ENCODE measurements around the gene RNF223. TPM values are rescaled to one million over a fixed set of nuclear protein-coding genes. Genes with fewer than 3 reads are reported as not detected.

RNF223 gene
- total RNA-seq, 4 donors from 2014 or later = not detected

DNA sequence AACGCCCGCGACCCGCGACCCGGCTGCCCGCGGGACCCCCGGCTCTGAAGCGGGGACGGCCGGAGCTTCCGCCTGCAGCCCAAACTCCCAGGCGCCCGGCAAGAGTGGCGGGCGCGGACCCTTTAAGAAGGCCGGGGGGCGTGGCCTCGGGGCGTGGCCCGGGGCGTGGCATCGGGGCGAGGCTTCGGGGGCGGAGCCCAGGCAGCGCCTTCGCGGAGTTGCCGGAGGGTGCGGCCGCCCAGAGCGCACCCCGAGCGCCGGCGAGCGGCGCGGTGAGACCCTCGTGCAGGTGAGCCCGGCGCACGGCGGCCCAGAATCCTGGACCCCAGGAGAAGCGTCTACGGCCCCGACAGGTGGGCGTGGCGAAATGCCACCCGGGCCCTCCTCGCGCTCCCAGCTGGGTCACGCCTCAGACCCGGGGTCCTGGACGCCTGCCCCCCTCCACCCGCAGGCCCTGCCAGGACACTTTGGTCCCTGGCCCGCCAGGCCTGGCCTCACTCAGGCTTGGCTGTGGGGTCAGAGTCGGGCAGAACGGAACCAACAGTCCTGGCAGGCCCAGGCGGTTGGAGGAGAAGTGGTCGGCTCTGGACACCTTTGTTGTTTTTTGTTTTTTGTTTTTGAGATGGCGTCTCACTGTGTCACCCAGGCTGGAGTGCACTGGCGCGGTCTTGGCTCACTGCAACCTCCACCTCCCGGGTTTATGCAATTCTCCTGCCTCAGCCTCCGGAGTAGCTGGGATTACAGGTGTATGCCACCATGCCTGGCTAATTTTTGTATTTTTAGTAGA, 14.4 kb downstream of the RNF223 start:
- TF ChIP-seq, protein P1, sequence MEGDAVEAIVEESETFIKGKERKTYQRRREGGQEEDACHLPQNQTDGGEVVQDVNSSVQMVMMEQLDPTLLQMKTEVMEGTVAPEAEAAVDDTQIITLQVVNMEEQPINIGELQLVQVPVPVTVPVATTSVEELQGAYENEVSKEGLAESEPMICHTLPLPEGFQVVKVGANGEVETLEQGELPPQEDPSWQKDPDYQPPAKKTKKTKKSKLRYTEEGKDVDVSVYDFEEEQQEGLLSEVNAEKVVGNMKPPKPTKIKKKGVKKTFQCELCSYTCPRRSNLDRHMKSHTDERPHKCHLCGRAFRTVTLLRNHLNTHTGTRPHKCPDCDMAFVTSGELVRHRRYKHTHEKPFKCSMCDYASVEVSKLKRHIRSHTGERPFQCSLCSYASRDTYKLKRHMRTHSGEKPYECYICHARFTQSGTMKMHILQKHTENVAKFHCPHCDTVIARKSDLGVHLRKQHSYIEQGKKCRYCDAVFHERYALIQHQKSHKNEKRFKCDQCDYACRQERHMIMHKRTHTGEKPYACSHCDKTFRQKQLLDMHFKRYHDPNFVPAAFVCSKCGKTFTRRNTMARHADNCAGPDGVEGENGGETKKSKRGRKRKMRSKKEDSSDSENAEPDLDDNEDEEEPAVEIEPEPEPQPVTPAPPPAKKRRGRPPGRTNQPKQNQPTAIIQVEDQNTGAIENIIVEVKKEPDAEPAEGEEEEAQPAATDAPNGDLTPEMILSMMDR (IDR thresholded peaks at IDR 0.05; ENCODE audit: low read depth) = no peak

DNA sequence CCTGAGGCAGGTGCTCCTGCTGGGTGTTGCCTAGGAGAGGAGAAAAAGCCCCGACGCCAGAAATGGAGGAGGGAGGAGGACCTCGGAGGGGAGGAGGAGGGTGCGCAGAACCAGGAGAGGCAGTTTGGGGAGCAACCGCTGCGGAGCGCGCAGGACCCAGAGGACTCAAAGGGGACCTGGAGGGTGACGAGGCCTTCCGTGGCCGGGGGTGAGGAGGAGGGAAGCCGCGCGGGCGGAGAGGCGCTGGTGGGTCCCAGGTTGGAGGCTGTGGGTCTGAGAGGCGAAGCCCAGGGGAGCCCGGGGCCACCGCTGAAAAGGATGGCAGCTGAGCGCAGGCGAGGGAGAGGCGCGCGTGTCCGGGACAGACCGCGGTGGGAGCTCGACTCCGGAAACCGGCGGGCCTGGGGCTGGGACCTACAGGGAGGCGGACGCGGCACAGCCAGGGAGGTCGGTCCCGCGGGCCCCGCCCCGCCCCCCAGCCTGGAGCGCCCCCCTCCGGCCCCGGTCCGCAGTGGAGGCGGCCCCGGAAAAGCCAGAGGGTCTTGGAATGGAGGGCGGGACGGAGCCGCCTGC, 15.1 kb downstream of the RNF223 start:
- TF ChIP-seq, protein P1 (IDR thresholded peaks at IDR 0.05; ENCODE audit: low read depth) = no peak

GRCh38 chr1:1058088-1058905, 15.8 kb downstream of the RNF223 start:
- TF ChIP-seq, protein P1 (IDR thresholded peaks at IDR 0.05; ENCODE audit: low read depth) = no peak

DNA sequence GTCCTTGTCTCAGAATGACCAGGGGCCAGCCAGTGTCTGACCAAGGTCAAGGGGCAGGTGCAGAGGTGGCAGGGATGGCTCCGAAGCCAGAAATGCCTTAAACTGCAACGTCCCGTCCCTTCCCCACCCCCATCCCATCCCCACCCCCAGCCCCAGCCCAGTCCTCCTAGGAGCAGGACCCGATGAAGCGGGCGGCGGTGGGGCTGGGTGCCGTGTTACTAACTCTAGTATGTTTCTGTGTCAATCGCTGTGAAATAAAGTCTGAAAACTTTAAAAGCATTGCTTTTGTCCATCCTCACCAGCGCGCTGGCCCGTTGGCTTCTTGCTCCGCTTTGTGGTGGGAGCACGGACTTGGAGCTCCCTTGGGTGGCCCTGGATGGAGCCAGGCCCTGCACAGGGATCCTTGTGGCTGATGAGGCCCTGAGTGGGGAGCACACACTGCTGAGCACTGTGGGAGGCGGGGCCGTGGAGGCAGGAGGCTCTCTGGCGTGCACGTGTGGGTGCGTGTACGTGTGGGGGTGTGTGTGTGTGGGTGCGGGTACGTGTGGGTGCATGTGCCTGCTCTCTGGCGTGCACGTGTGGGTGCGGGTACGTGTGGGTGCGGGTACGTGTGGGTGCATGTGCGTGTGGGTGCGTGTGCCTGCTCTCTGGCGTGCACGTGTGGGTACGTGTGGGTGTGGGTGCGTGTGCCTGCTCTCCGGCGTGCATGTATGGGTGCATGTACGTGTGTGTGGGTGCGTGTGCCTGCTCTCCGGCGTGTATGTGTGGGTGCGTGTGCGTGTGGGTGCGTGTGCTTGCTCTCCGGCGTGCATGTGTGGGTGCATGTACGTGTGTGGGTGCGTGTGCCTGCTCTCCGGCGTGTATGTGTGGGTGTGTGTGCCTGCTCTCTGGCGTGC, 18.0 kb downstream of the RNF223 start:
- TF ChIP-seq, protein P1 (IDR thresholded peaks at IDR 0.05; ENCODE audit: low read depth) = no peak

GRCh38 chr1:1054971-1055370, 19.1 kb downstream of the RNF223 start:
- TF ChIP-seq, protein P1 (IDR thresholded peaks at IDR 0.05; ENCODE audit: low read depth) = no peak

GRCh38 chr1:1054099-1054700, 19.9 kb downstream of the RNF223 start:
- TF ChIP-seq, protein P1 (IDR thresholded peaks at IDR 0.05; ENCODE audit: low read depth) = no peak

Data from subcutaneous adipose tissue (tissue), 4 donors.